Lung microvascular endothelial cell (primary cell): Measurements from ENCODE around the gene SRGAP2C. TPM values are rescaled to one million over a fixed set of nuclear protein-coding genes. Genes with fewer than 3 reads are reported as not detected.
A peak's percentile ranks its signal among the peaks of the same experiment; 100 is the strongest.
"Not testable (repeated sequence)": the region's sequence is repeated elsewhere in the genome, so short reads cannot be mapped to it uniquely, and the experiment has no call there.

Experiments used
- DNase-seq, 2 donors: peaks; one replicate each; pipeline versions ENCODE4 v3.0.0 to v3.0.0-alpha.2; 2010; ENCODE audit warnings: low read depth in 2 of 2
- total RNA-seq: library from RNA; depleted of rRNA; stranded (reverse); fragments of >200 nt; gene quantifications from 2 replicates; pipeline ENCODE4 v1.2.1, GENCODE V29; 2014

Gene SRGAP2C
- total RNA-seq, 1 donor from 2014 or later = 19.8 TPM

DNA sequence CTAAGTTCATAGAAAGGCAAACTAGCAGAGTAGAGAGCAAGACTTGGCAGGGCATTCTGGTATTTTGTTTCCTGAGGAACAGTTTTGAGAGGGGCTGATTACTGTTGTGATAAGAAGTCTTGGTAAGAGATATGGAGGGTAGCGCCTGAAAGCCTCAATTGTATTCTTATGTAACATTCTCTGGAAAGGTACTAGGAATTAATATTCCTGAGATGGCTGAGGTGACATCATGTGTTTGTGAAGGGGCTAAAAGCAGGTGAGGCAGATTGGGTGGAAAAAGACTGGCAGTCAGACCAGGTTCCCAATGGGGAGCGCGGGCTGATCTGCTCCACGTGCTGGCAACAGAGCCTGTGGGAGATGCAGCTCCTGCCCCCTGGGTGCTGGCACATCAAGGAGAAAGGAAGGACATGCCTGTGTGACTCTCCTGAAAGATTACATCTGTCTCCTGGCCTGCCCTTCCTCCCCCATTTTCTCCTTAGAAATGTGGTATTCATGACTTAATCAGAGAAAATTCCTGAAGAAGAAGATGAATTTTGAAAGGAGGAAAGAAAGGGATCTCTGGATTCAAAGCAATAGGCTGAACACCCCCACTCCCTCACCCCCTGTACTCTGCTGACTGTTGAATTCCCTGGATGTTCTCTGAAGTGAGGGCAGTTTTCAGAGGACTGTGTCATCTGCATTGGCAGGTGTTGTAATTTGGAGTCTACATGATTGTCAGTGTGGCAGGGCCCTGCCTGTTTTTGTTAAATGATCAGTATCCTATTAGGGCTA lies 94.2 kb downstream of the SRGAP2C start:
- not testable (repeated sequence) for DNase-seq

DNA sequence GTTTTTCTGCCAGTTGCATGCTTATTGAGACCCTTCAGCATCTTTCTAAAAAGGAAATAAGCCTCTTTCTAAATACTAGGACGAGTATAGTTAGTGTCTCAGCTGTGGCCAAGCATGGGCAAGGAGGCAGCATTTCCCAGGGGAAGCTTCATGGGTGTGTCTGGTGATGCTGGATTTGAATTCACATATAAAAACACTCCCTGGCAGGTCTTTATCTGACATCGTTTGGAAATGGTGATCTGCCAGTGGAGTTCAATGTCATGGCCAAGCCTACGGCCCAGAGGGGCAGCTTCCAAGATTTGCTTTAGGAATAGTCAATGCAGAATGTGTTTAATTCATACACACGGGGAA lies 94.7 kb downstream of the SRGAP2C start:
- DNase-seq = not testable (repeated sequence)

DNA sequence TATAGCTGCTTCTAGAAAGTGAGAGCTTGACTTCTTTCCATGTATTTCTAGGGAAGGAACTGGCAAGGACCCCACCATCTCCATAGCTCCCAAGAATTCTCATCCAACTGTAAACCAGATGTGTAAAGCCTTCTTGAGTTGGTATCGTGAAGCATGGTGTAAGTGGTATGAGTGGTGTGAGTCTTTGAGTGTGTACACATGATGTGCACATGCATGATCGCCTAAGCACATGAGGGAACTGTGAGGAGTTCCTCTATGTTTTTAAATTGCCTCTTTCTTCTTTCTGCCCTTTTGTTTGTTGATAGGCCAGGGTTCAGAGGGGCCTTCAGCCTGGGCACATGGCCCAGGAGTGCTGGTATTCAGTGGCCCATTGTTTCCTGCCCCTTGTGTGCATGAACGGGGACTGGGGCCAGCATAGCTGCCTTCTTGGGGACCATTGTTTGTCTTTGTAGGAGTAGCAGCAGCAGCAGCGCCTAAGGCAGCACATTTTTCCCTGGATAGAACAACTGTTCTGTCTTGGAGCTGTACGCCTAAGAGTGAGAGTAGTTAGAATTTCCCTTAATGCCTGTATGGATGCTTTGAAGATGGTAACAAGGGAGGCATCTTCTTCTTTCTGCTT lies 96.0 kb downstream of the SRGAP2C start:
- not testable (repeated sequence) for DNase-seq

DNA sequence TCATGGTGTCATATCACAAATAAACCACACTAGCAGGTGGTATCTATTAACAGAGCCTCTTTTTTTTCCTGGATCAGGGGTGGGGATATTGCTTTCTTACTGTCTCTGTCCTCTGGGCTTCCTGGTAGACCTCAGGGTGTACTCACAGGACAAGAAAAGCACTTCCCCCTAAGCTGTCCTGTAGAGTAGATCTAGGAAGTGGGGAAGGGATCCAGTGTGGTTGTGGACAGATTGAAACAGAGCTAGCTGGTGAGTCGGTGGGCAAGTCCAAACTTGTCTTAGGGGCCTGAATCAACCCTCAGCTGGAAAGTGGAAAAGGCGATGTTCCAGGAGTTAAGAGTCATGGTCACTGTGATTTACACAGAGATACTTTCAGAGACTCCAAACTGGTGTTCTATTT lies 96.7 kb downstream of the SRGAP2C start:
- DNase-seq = not testable (repeated sequence)

DNA sequence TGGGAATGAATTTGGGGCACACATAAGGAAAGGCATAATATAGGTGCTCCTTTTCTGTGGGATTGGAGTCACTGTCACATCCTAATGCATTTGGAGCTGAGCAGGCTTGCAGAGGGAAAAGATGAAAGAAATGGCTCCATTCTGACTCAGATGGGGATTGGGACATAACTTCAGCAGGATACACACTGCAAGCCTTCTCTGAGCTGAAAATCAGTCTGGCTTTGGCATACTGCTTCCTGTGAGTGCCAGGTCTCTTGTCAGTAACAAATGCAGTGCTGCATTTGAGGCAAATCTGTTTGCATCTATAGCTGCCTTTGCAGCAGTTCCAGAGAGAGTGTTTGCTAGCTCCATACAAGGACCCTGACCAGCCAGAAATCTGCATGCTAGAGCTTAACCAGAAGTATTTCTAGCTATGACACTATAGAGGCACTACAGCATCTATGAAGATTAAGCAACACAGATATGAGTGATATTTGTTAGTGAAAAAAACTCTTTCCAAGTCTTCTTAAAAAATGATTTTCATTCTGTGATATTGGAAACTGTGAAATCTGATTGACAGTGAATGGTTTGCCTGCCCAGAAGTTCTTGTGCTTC lies 98.9 kb downstream of the SRGAP2C start:
- peak in 1 of 2 donors; percentile 5 for DNase-seq

DNA sequence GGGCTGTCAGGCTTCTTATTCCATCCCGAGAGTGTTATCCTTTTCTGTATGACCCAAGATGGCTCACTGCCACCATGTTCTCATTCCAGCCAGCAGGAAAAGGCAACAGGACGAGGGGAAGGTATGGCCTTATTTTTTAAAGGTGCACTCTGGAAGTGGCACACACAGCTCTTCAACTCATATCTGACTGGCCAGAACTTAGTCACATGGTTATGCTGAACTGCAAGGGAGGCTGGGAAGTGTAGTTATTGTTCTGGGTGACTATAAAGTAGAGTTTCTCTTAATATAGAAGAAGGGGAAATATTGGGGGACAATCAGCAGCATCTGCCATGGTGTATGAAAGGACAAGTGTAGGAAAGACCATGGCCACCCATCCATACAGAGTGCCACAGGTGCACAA lies 107.8 kb downstream of the SRGAP2C start:
- not testable (repeated sequence) for DNase-seq

DNA sequence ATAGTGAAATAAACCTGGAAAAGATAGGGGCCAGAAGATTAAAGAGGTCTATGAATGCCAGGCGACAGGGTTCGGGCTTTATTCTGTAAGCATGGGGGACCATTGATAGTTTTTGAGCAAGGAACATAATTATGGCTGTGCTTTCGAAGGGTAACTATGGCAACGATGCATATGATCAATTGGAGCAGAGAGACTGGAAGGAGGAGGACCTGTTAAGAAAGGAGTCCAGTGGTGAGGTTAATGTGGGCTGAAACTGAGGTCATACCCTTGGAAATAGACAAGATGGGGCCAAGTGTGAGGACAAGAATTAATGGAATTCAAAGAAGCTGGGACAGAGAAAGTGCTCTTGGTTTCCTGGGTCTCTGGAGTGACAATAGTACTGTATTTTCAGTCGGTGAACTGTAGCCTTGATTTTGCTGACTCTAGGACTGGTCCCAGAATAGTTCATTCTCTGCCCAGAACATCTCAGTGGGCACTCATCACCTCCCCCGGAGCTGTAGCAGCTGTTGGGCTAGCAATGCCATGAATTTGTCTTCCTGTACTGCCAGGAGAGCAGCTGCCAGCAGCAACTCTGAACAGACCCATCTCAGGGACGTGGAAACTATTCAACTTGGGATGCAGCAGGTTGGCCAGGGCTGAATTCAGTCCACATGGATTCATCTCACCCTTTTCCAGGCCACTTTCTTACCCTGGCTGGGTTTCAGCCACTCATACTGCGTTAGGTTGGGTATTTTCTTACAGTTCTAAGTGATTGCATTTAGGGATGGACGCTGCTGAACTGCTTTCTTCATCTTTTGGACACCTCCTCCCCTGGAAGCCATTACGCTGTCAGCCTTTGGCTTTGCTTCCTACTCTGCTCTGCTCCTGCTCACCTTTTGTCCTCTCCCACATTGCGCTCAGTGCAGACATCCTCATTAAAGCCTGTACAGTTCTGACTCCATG lies 108.8 kb downstream of the SRGAP2C start:
- DNase-seq = not testable (repeated sequence)

DNA sequence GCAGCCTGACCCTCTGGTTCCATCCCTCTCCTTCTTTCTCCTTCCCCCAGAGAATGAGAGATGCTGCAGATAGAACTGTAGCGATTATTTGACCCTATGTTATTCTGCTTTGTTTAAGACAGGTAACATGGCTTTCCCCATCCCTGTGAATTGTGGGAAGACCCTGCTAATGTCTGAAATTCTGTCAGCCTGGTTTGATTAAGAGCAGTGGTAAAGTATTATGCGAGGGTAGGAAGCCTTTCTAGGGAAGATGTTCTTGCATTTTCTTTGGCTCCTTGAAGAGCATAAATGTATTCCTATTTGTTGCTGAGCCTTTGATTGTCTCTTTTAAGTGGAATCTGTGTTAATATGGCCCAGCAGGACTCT lies 109.4 kb downstream of the SRGAP2C start:
- DNase-seq = not testable (repeated sequence)

DNA sequence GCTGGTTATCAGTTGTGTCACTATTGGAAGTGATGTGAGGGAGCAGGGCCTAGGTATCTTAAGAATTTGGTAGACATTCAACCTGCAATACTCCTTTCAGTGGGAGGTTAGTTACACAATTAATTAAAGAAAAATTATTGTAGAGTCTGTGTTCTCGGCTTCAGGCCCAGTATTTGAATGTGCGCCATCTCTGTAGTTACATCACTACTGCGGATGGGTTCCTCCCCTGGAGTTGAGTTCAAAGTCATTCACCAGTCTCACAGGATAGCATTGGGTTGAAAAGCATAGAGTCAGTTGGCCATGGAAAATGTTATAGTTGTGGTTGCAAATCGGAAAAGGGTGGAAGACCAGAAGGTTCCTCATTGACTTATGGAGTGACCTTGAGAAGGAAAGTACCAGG lies 111.8 kb downstream of the SRGAP2C start:
- not testable (repeated sequence) for DNase-seq

DNA sequence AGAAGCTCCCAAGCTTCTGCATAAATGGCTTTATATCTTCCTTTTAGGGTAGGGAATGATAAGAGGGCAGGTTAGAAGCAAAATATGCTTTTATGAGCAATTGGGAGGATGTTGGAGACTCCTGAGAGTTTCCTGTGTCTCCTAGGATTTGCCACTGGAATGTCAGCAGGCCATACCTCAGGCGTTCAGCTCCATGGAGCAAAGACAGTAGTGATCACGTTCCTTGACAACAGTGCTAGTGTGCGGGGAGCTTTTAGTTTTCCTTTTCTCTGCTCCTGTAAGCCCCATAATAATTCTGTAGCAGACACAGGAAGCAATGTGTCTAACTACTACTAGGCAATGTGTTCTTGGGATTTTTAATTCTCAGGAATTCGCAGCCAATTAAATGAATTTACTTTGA lies 113.8 kb downstream of the SRGAP2C start:
- DNase-seq = not testable (repeated sequence)

DNA sequence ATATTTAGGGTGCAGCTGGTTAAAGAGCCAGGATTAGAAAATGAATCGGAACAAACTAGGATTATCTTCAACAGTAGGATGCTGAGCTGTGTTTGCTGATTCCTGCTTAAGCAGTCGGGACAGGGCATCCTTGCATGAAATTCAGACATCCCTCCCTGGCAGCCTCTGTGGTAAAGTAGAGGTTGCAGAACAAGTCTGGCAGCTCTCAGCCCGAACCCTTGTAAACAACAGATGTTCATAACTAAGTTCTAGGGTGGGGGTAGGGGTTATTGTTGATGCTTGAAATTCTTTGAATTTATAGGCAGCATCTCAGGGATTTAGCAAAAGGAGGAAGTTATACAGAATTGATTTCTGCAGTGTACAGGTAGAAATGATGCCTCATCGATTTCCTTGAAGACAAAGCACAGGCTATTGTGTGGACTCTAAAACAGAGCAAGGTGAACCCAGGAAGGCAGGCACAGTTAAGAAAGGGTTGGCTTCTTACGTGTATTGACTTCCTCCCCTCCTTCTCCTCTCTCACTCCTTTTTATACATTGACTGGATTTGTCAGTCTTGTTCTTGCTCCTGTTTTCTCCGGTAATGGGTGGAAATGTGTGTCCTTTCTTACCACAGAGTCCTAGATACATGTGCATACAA lies 114.9 kb downstream of the SRGAP2C start:
- DNase-seq = not testable (repeated sequence)

DNA sequence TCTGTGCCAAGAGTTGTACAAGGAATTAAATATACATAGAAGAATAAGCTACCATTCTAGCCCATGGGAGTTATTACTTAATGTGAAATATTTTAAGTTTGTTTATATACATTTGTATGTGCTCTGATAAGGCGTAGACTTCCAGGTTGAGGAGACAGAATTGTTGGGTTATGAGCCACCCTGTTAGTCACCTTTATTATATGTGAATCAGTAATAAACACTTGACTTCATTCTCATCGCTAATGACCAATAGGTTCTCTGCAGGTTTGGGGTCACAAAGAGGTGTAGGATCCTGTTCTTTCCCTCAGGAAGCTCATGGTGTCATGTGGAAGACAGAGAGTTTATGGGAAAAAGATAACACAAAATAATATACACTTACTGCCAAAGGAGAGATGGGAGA lies 117.1 kb downstream of the SRGAP2C start:
- not testable (repeated sequence) for DNase-seq

DNA sequence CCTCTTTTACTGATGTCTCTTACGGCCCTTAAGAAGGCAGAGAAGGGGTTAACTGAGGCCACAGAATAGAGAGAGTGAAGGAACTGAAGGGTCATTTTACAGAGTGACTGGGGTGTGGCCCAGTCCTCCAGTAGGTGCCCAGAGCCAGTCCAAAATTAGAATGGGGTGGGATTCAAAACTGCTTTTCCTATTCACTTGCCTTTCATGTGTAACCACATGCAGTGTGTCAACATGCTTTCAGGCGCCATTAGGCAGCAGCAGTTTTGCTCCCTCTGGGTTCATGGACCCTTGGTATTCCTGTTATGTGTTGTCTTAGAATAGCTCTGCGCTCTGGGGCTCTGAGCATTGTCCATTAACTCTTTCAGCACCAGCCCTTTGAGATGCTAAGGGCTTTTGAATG lies 123.0 kb downstream of the SRGAP2C start:
- DNase-seq = not testable (repeated sequence)

DNA sequence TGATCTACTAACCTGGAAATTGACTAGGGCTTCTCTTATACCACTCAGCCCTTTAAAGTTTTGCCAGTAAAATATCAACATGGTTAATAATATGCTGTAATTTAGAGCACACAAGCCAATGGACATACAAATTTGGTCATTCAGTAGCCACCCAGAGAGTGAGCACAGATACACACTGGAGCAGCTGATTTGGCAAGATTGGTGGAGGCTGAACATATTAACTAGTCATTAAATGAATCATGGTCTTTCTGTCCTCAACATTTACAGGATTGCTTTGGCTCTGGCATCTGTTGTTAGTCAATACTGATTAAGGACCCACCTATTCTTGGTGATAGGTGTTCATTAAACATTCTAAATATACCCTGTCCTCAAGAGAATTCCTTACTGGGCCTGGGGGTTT lies 130.7 kb downstream of the SRGAP2C start:
- not testable (repeated sequence) for DNase-seq

DNA sequence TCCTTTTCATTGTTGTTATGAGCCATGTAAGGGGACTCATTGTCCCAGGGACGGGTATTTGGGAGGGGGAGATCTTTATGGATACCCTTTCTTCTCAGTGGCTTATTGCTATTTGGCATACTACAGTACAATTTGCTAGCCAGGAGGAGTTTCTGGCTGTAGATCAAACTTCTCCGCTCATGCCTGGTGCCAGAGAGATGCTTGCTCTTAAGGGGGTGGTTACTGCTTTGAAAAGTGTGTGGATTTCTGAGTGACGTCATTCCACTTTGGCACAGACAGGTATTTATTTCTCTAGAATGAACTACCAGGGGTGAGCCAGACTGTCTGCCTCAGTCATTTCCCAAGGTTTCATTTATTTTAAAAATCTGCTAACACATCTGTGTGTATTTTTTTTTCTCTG lies 131.3 kb downstream of the SRGAP2C start:
- not testable (repeated sequence) for DNase-seq

DNA sequence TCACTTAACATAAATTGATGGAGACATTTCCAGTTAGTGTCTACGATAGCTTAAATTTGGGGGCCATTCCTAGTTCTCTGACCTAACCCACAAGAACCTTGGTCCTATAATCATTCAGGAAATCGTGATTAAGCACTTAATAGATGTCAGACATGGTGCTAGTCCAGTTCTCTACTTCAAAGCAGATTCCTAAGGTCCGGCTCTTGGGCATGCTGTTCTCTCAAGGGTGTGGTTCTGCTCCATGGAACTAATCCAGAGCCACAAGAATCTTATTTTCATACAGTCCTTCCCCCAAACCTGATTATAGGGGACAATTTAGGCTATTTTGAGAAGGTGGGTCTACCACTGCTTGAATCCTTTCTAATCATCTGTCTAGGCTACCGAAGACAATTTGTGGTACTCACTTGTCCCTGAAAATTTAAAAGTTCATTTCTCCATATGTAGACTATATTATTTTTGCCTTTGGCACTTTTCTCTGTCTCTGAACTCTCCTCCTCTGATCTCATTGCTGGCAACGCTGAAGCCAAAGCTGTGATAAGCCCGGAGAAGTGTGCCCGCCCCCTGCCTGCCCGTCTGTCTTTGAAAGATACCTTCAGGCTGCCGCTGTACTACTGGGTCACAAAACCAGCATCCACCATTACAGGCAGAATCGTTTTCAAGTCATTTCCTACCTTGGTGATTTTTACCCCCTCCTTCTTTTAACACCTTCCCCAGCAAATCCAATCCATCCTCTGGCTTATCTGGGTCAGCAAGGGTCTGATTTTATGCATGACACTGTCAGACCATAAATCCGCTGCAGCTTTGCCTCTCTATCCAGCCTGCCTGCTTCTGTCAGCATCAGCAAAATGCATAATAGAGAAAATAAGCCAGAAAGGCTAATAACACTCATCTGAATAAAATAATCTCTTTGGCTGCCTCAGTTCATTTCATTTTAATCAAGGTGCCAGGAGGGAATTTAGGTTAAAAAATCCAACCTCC lies 133.0 kb downstream of the SRGAP2C start:
- DNase-seq = not testable (repeated sequence)

DNA sequence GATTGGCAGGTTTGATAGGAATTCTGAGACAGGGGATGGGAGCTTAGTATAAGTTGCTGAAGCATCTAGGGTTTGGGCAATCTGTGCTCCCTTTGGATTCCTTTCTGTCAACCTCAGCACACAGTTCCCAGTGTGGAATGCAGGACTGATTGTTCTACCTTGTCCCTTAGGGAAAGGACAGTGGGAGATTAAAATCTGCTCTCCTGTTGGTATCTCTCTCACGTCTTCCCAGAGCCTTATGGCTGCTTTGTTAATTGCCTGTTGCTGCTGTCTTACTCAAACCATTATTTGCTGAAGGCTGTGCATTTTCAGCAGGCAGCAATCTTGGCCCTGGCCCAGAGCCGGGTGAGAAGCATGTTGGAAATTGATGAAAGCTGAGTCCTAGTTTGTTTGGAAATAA lies 133.9 kb downstream of the SRGAP2C start:
- DNase-seq = not testable (repeated sequence)

DNA sequence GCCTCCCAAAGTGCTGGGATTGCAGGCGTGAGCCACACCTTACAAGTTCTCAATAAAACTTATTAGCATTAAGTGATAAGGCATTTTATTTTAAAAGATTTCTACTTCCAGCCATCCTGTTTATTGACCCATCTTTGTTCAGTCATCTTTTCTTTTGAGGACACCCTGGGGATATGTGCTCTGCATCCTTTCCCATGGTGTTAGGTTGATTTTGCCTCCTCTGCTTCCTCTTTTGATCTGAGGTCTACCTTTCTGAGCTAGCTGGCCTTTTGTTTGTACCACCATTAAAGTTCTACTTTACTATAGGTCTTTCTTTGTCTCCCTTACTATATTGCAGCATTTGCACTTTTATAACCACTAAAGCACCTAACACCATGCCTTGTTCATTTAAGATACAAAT lies 136.9 kb downstream of the SRGAP2C start:
- not testable (repeated sequence) for DNase-seq

DNA sequence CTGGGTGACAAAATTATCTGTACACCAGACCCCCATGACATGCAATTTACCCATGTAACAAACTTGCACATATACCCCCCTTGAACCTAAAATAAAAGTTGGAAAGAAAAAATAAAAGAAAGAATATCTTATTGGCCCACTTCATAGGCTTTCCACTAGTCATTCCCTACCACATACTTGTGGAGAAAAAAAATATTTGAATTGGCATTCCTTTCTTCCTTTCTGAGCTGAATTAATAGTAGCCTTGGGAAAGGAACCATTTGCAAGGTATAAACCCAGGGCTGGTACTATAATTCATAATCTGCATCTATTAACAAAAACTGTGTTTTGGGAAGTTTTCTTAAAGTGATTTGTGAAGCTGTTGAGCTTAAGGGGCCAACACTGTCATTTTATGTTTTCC lies 140.0 kb downstream of the SRGAP2C start:
- DNase-seq = not testable (repeated sequence)

DNA sequence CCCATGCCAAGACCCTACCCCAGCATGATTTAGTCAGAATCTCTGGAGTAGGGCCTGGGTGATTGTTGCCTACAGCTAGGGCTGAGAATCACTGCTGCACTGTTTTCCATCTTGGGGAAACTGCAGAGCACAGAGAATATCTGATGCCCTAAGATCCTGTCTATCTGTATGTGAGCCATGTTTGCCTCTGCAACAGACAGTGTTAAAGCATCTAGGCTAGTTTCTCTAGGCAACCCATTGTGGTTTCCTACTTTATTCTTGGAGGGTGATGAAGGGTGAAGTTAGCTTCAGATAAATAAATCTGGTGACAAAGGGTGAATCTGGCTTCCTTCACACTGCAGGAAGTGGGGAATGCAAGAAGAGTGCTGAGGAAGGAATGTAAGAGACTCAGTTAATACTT lies 147.4 kb downstream of the SRGAP2C start:
- not testable (repeated sequence) for DNase-seq
